ENCODE measurements around the gene NIT2. TPM values are rescaled to one million over a fixed set of nuclear protein-coding genes. Genes with fewer than 3 reads are reported as not detected.

Gene NIT2
- total and polyA plus RNA-seq, 9 of the 15 experiments (the other 6 are each of a cell fraction or from before 2014, with no cell fraction given), result 11.4 to 62.2 (median 22.1) TPM

GRCh38 chr3:100289339-100289738, 45.2 kb upstream of the NIT2 start (continued):
- TF ChIP-seq TFE3 (CRISPR knock-in tag; IDR thresholded peaks at IDR 0.05) (no peak), ARID4B (CRISPR knock-in tag; IDR thresholded peaks at IDR 0.05) (no peak), CCNT2 (IDR thresholded peaks at IDR 0.05; ENCODE audit: borderline replicate concordance, extremely low read depth, insufficient read length, low read depth, low read length) (peak; percentile 51), DLX4 (CRISPR knock-in tag; IDR thresholded peaks at IDR 0.05) (no peak), KLF13 (tag; IDR thresholded peaks at IDR 0.05; ENCODE audit: borderline replicate concordance, low read depth) (no peak), SMC3 (conservative IDR thresholded peaks at IDR 0.05; ENCODE audit: insufficient read depth, low read depth, low read length) (no peak), NFIC (IDR thresholded peaks at IDR 0.05) (peak; percentile 98), PYGO2 (tag; IDR thresholded peaks at IDR 0.05) (no peak), KLF16 (IDR thresholded peaks at IDR 0.05) (peak; percentile 82), ZNF766 (CRISPR knock-in tag; conservative IDR thresholded peaks at IDR 0.05) (peak; percentile 61; the same call in 1 of the 2 replicates), PREB (CRISPR knock-in tag; IDR thresholded peaks at IDR 0.05) (no peak), CC2D1A (IDR thresholded peaks at IDR 0.05) (no peak; the same call in 1 of the 2 replicates), CREB1 (IDR thresholded peaks at IDR 0.05) (0 out of 2 replicates have a peak, but pooled peaks have one; percentile 14), CREB1 (CRISPR knock-in tag; IDR thresholded peaks at IDR 0.05) (no peak), NONO (IDR thresholded peaks at IDR 0.05; ENCODE audit: low read depth in 2 of 2, low read length in 1 of 2) (no peak; a peak in 1 of 4 replicates), ZNF592 (IDR thresholded peaks at IDR 0.05) (0 out of 2 replicates have a peak, but pooled peaks have one; percentile 35)
